Fibroblast of lung (primary cell): ENCODE results near the gene IFITM5.

ENCODE experiments used
- CTCF ChIP-seq, 2 donors: IDR thresholded peaks in 1 of 2; conservative IDR thresholded peaks in 1 of 2; 1 replicate in 1 of 2; 2 replicates in 1 of 2; pipeline ENCODE4 v1.5.1; 2011 to 2012; ENCODE audit warnings: low read length in 2 of 2, control low read depth in 1 of 2, inconsistent platforms in 1 of 2, low read depth in 1 of 2, mild to moderate bottlenecking in 1 of 2
- EZH2 ChIP-seq: IDR thresholded peaks from 2 replicates; pipeline ENCODE4 v1.5.1; 2012; ENCODE audit warnings: low read length, control low read depth, mild to moderate bottlenecking; ENCODE audit errors: missing control alignments

- TF ChIP-seq CTCF (conservative IDR thresholded peaks at IDR 0.05 in 1 of 2, IDR thresholded peaks at IDR 0.05 in 1 of 2; ENCODE audit: low read depth in 1 of 2, low read length in 2 of 2): no peak
- TF ChIP-seq EZH2: no peak
These were observed 45.4 kb downstream of the IFITM5 start for GRCh38 chr11:253886-254270.
